IMR-90 (cell line): Measurements from ENCODE around the gene BCKDK. TPM values are rescaled to one million over a fixed set of nuclear protein-coding genes. Genes with fewer than 3 reads are reported as not detected.

Experiments used
- ATAC-seq: fragments of 200-7000 bp; cut with Tn5 transposase; 2 replicates; pipeline ENCODE4 v1.9.1; 2020; ENCODE audit warnings: low read depth, mild to moderate bottlenecking, moderate library complexity
- BruUV-seq: library from RNA; stranded (reverse); fragments of 400-500 nt; replicated peaks from 2 replicates; lab custom pipeline; 2021; lab: Mats Ljungman, UMichigan
- CTCF ChIA-PET: fragments of 300-600 bp; formaldehyde crosslinking; extraction: SDS; loops from one replicate; lab custom pipeline; 2021; ENCODE audit warnings: antibody characterized with exemption; lab: Yijun Ruan, JAX
- POLR2A ChIA-PET: fragments of 300-600 bp; sonication (Branson Sonifier 250); formaldehyde crosslinking; loops from one replicate; lab custom pipeline; 2022; ENCODE audit warnings: antibody characterized with exemption; ENCODE audit not compliant: unreplicated experiment; lab: Charles Lee
- DNase-seq: peaks from one replicate; pipeline ENCODE4 v3.0.0; 2013
- H2AFZ ChIP-seq: replicated peaks from 2 replicates; pipeline ENCODE3; 2013; ENCODE audit warnings: low read length, mild to moderate bottlenecking; ENCODE audit not compliant: poor library complexity
- H2AK5ac ChIP-seq: 2 replicates; pipeline ENCODE4 v1.6.1; 2013; ENCODE audit warnings: low read depth, low read length, inconsistent platforms
- H2AK9ac ChIP-seq: replicated peaks from 2 replicates; pipeline ENCODE3; 2013; ENCODE audit warnings: mild to moderate bottlenecking, low read depth, low read length, moderate library complexity; ENCODE audit not compliant: poor library complexity
- H2BK120ac ChIP-seq: 2 replicates; pipeline ENCODE4 v1.6.1; 2013; ENCODE audit warnings: low read depth, low read length, inconsistent platforms
- H2BK15ac ChIP-seq: 3 replicates; pipeline ENCODE4 v1.6.1; 2013; ENCODE audit warnings: low read depth, low read length, inconsistent platforms
- H2BK20ac ChIP-seq: 2 replicates; pipeline ENCODE4 v1.6.1; 2013; ENCODE audit warnings: low read depth, mild to moderate bottlenecking, inconsistent platforms, low read length, moderate library complexity
- H2BK5ac ChIP-seq: 2 replicates; pipeline ENCODE4 v1.6.1; 2013; ENCODE audit warnings: mild to moderate bottlenecking, low read depth, low read length, inconsistent platforms; ENCODE audit not compliant: poor library complexity, severe bottlenecking
- H3K14ac ChIP-seq: replicated peaks from 2 replicates; pipeline ENCODE4 v1.6.1; 2013; ENCODE audit warnings: low read depth, low read length, inconsistent platforms
- H3K18ac ChIP-seq: 2 replicates; pipeline ENCODE4 v1.6.1; 2013; ENCODE audit warnings: low read depth, low read length, control low read depth
- H3K23ac ChIP-seq: 2 replicates; pipeline ENCODE4 v1.6.1; 2013; ENCODE audit warnings: low read depth, low read length, inconsistent platforms
- H3K27ac ChIP-seq: 2 replicates; pipeline ENCODE4 v1.5.1; 2013; ENCODE audit warnings: mild to moderate bottlenecking, control low read depth, low read length; ENCODE audit not compliant: insufficient read depth
- H3K27me3 ChIP-seq: 2 replicates; pipeline ENCODE4 v1.6.1; 2013; ENCODE audit warnings: low read length; ENCODE audit not compliant: control insufficient read depth, insufficient read depth
- H3K36me3 ChIP-seq: 2 replicates; pipeline ENCODE4 v1.6.1; 2013; ENCODE audit warnings: low read length, mixed read lengths; ENCODE audit not compliant: control insufficient read depth, insufficient read depth
- H3K4ac ChIP-seq: 2 replicates; pipeline ENCODE4 v1.6.1; 2013; ENCODE audit warnings: low read depth, low read length, inconsistent platforms
- H3K4me1 ChIP-seq: 2 replicates; pipeline ENCODE4 v1.6.1; 2013; ENCODE audit warnings: low read length, mixed read lengths; ENCODE audit not compliant: control insufficient read depth, insufficient read depth
- H3K4me2 ChIP-seq: 2 replicates; pipeline ENCODE4 v1.6.1; 2013; ENCODE audit warnings: low read depth, mild to moderate bottlenecking, control low read depth, low read length, moderate library complexity
- H3K4me3 ChIP-seq: 2 replicates; pipeline ENCODE4 v1.5.1; 2013; ENCODE audit warnings: low read depth, mild to moderate bottlenecking, control low read depth, low read length, moderate library complexity; ENCODE audit not compliant: insufficient read depth
- H3K56ac ChIP-seq: 2 replicates; pipeline ENCODE4 v1.6.1; 2013; ENCODE audit warnings: low read length, inconsistent platforms; ENCODE audit not compliant: insufficient read depth; ENCODE audit errors: extremely low read depth
- H3K79me1 ChIP-seq, 2 experiments: 2 replicates each; pipeline ENCODE4 v1.6.1; 2013; ENCODE audit warnings: low read length in 2 of 2, inconsistent platforms in 1 of 2, low read depth in 1 of 2
- H3K9ac ChIP-seq: 2 replicates; pipeline ENCODE4 v1.6.1; 2013; ENCODE audit warnings: low read depth, low read length, control low read depth
- H3K9me1 ChIP-seq: 2 replicates; pipeline ENCODE4 v1.6.1; 2013; ENCODE audit warnings: low read length, inconsistent platforms; ENCODE audit not compliant: insufficient read depth
- H3K9me3 ChIP-seq: 2 replicates; pipeline ENCODE4 v1.6.1; 2013; ENCODE audit warnings: low read length; ENCODE audit not compliant: control insufficient read depth, insufficient read depth
- H4K20me1 ChIP-seq: 2 replicates; pipeline ENCODE4 v1.6.1; 2013; ENCODE audit warnings: low read length, inconsistent platforms; ENCODE audit not compliant: insufficient read depth
- H4K5ac ChIP-seq: 2 replicates; pipeline ENCODE4 v1.6.1; 2013; ENCODE audit warnings: mild to moderate bottlenecking, low read depth, low read length, control low read depth
- H4K8ac ChIP-seq, 2 experiments: 2 replicates each; pipeline ENCODE4 v1.6.1; 2013; ENCODE audit warnings: low read depth in 2 of 2, low read length in 2 of 2, control low read depth in 1 of 2, inconsistent platforms in 1 of 2
- H4K91ac ChIP-seq: 2 replicates; pipeline ENCODE4 v1.6.1; 2013; ENCODE audit warnings: low read depth, low read length, inconsistent platforms; ENCODE audit not compliant: insufficient read depth
- BHLHE40 ChIP-seq: fragments of 150-350 bp; IDR thresholded peaks from 2 replicates; pipeline ENCODE4 v1.6.1; 2016; ENCODE audit warnings: mild to moderate bottlenecking, low read depth, low read length
- MAZ ChIP-seq: IDR thresholded peaks from 2 replicates; pipeline ENCODE4 v1.6.1; 2012; ENCODE audit warnings: low read depth, mild to moderate bottlenecking, low read length, improper control_type of control experiment, moderate library complexity, borderline replicate concordance
- POLR2A ChIP-seq: IDR thresholded peaks from 2 replicates; pipeline ENCODE4 v1.6.1; 2012; ENCODE audit warnings: mild to moderate bottlenecking, low read depth, low read length
- RFX5 ChIP-seq: IDR thresholded peaks from 2 replicates; pipeline ENCODE4 v1.8.0; 2012; ENCODE audit warnings: low read depth, mild to moderate bottlenecking, low read length, moderate library complexity
- WGBS, 2 experiments: methylation state at CpG; one replicate each; pipeline versions ENCODE4 v1.1.5 to v1.1.7; 2013; ENCODE audit warnings: missing lambda C conversion rate in 2 of 2; ENCODE audit not compliant: insufficient read length in 1 of 2; ENCODE audit errors: extremely low coverage in 2 of 2; 5-methylcytosine and 5-hydroxymethylcytosine counted together
- dilution Hi-C: fragments of 300-500 bp; cut with HindIII; formaldehyde crosslinking; loops from one replicate; pipeline ENCODE4 v1.14.3; 2018; ENCODE audit warnings: low sequenced_read_pairs; ENCODE audit not compliant: unreplicated experiment
- in situ Hi-C: fragments of 300-500 bp; cut with MboI; formaldehyde crosslinking; loops from 3 replicates; pipeline ENCODE4 v1.14.3; 2019; ENCODE audit warnings: low sequenced_read_pairs, inconsistent platforms, mixed read lengths
- intact Hi-C: fragments of 100-400 bp; cut with micrococcal nuclease; formaldehyde crosslinking; loops from 2 replicates; pipeline ENCODE4 v1.10.0; 2022
- polyA plus RNA-seq, 3 experiments: library from polyadenylated mRNA; depleted of rRNA; stranded (reverse); fragments of >200 nt; gene quantifications; 2 replicates each; pipeline ENCODE4 v1.2.3, GENCODE V29; 2012; ENCODE audit warnings: low replicate concordance in 1 of 3
- total RNA-seq: library from RNA; depleted of rRNA; stranded (reverse); fragments of >200 nt; gene quantifications from 2 replicates; pipeline ENCODE4 v1.2.3, GENCODE V29; 2012

Gene BCKDK
- total and polyA plus RNA-seq, 2 of the 4 experiments (the other 2 are of a cell fraction) = 26.0 to 79.3 TPM

DNA sequence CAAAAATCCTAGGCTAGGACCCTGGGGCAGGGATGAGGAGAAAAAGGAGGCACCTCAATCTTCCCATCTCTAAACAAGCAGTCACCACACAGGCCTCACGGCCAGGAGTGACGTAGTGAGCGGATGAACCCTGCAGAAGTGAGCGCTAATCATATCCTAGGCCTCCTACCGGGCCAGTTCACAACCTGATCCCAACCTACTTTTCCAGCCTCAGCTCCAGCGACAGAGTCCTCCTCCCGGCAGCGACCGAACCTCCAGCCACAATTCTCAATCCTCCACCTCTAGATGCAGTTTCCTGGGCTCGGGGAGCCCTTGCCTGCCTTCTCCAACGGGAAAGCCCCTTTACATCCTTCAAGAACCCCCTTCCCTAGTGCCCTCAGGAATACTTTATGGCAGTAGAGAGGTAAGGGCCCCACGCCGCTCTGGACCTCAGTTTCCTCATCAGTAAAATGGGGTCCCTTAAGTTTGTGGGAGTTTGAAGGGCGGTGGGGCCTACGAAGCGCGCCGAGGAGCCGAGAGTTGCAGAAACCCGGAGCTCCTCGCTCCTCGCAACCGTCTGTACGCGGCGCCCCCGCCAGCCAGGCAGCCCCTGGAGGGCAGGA, 35.5 kb upstream of the BCKDK start (continued):
- no peak for TF ChIP-seq RFX5

DNA sequence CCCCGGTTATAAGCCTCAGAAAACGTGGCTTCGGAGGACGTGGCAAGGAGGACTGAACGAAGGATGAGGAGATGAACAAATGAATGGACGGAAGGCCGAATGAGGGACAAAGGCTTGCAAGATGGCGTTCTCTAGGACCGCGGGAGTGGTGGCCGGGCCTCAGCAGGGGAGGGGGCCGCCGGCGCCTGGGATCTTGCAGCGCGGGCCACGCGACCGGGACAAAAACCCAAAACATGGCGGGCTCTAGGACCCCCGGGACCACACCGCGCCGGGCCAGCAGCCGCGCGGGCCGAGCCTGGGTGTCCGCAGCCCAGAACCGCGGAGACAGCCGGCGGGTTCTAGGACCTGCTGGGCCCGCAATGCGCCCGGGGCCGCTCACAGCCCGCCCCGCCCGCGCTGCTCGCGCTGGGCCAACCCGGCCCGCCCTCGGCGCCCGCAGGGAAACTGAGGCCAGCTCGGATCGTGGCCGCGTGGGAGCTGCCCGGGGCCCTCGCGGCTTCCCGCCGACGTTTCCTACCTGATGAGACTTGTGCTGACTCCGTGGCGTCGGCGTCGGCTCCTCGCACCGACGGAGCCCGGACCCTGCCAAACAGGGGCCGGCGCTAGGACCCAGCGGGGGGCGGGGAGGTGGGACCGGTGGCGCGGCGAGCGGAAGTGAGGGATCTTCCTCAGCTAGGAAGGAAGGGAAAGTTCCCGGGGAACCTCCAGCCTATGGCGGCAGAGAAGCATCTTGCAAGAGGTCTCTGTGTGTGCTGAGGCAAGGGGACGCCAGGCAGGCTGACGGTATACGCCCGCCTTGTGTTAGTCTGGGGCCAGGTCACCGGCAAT, 34.8 kb upstream of the BCKDK start:
- intact Hi-C loops = loop anchor here (1.0 to 10.0 kb wide), 3 partner anchors 40 to 119 kb away; partner anchors contain the start of genes SETD1A and STX4

More for the DNA sequence above, 34.8 kb upstream of the BCKDK start:
- Histone ChIP-seq H4K20me1 (no peaks in the 10 kb centered on the region; the same call in 1 of the 2 replicates), H4K8ac (peak overlapping the region; percentile 83 to 98), H3K79me1 (peaks cover 9 to 55% of the 10 kb centered on the region in 2 experiments), H3K4me2 (peak overlapping the region; percentile 88), H2BK5ac (peak overlapping the region; percentile 88), H4K91ac (peak overlapping the region; percentile 93), H3K9me1 (0 out of 2 replicates have a peak, but pooled peaks cover 6% of the 10 kb centered on the region), H3K4me3 (peak overlapping the region; percentile 81), H2BK20ac (peak overlapping the region; percentile 27; the same call in 1 of the 2 replicates), H2BK120ac (peak overlapping the region; percentile 89), H3K9ac (peak overlapping the region; percentile 96), H3K56ac (peak overlapping the region; percentile 94), H3K4ac (peak overlapping the region; percentile 100), H3K27ac (peak overlapping the region; percentile 90), H3K23ac (peak overlapping the region; percentile 93), H2AFZ (peak overlapping the region; percentile 91), H3K9me3 (no peaks in the 10 kb centered on the region), H3K27me3 (no peaks in the 10 kb centered on the region), H3K14ac (peak overlapping the region; percentile 98), H2AK5ac (peak overlapping the region; percentile 96), H3K4me1 (peaks cover 6% of the 10 kb centered on the region), H2BK15ac (peak overlapping the region; percentile 59; the same call in 1 of the 3 replicates), H4K5ac (peak overlapping the region; percentile 95), H3K18ac (peak overlapping the region; percentile 77), H2AK9ac (peak overlapping the region; percentile 98), H3K36me3 (peaks cover 22% of the 10 kb centered on the region)
- BruUV-seq = no TSS peak
- TF ChIP-seq MAZ (peak; percentile 98), BHLHE40 (0 out of 2 replicates have a peak, but pooled peaks have one; percentile 9), POLR2A (peak; percentile 54; the same call in 1 of the 2 replicates), RFX5 (no peak)
- dilution Hi-C loops = no loop called here
- DNase-seq (peak; percentile 88), ATAC-seq (peak; percentile 78)
- ChIA-PET CTCF (no interaction called here), POLR2A (interaction anchor here (0.5 to 1.9 kb wide), 4 partner anchors 13 to 797 kb away, joined by 3 to 6 read pairs (median 4); no protein-coding TSS in a partner anchor)
- WGBS, 2 experiments = 1% methylated on average over 59 of the region's 83 CpGs; no CpG with 5 or more reads in 1 of the 2 experiments
- in situ Hi-C loops = loop anchor here (10.0 kb wide), 1 partner anchor 391 kb away; no protein-coding TSS in a partner anchor
